CD4-positive, alpha-beta T cell treated with Interleukin-15 for 1 hour (primary cell): ENCODE data around the gene PAXX.
"Not testable (repeated sequence)": the region's sequence is repeated elsewhere in the genome, so short reads cannot be mapped to it uniquely, and the experiment has no call there.

ENCODE experiments used
- DNase-seq: peaks from one replicate; pipeline ENCODE4 v3.0.0-alpha.2; 2020

Gene PAXX

DNA sequence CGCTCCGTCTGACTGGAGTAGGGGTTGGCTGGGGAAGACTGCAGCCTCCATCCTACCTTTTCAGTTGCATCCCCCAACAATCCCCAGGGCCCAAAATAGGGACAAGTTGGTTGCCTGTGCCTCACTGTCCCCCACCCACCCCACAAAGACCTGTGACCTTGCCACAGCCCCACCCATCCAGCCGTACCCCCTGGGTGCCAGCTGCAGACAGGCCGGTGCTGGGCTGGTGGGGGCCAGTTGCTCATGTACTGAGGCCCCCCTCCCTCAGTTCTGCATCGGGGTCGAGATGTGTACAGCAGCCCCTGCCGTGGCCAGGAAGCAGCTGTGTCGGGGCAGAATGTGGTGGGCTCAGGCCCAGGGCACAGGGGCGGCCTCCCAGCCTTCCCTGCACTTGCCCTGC lies 9.1 kb upstream of the PAXX start:
- no peak for DNase-seq

DNA sequence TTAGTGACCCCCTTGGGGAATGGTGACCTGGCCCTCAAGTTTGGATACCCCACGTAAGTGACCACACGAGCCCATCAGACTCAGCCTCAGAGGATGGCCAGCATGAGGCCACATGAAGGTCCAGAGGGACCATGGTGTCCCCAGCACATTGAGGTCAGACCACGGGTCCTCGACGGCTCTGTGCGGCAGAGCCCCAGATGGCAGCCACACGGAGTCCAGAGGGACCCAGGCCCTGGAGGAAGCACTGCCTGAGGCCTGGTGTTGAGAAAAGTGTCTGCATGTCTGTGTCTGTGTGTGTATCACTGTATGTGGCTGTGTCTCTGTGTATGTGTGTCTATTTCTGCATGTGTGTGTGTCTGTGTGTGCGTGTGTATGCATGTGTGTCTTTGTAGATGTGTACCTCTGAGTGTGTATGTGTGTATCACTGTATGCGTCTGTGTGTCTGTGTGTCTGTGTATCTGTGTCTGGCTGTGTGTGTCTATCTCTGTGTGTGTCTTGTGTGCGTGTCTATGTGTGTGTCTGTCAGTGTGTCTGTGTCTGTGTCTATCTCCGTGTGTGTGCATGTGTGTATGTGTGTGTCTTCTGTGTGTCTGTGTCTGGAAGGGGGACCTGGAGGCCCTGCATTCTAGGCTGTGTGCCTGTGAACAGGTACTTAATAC lies 8.4 kb upstream of the PAXX start:
- no peak for DNase-seq

DNA sequence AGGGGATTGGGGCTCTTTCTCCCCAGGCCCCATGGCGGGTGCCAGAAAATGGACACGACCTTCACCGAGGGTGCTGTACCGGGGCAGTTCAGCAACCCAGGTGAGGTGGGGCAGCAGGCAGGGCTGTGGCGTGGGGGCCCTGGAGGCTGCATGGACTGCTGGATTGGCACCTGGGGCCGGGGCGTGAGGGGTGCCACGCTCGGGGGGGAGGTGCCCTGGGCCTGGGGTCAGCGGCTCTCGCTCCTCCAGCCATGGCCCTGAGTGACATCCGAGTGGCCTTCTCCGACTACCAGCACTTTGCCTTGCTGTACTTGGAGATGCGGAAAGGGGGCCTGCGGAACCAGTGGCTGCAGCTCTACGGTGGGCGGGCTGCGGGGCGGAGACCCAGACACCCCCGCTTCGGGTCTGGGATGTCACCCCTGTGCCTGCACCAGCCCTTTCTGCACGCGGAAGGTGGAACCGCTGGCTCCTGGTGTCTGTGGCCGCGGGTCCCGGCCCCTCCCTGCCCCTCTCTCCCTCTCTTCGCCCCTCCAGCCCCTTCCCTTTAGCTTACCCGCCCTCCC lies 7.7 kb upstream of the PAXX start:
- no peak for DNase-seq

DNA sequence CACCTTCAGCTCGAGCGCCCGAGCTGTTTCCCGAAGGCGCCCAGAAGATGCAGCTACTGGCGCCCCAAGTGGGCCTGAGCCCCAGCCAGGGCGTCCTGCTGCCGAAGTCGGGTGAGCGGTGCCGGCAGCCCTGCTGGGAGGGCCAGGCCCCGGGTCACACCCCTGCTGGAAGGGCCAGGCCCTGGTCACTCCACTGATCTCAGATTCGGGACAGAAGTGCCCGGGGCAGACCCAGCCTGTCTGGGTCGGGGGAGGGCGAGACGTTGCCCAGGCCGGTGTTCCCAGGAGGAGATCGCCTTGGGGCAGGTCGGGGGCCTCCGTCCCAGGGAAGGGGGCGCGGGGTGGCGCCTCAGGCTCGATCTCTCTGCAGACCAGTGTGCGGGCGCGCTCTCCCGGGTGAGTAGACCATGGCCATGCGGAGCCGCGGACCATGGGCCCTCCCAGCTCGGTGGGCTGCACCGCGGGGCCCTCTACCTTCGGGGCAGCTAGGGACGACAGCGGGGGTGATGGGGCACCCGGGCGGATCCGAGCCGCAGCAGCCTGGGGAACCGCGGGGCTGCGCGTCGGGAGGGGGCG lies 7.1 kb upstream of the PAXX start:
- DNase-seq: no peak

DNA sequence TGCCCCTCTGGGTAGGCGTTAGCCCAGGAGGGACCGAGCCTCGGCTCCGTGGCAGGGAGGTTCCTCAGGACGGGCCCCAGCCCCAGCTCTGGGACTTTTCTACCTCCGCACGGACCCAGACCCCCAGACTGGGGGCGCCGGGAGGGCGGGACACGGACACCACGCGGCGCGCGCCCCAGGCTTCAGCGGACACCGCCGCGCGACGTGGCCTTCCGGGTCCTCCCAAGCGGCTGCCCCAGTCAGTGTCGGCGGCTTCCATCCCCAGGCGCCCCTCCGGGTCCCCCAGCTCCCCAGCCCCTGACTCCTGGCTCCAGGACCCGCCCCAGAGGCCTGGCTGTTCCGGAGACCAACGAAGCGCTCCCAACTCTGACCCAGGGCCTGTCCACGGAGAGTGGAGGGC lies 6.4 kb upstream of the PAXX start:
- DNase-seq: no peak

DNA sequence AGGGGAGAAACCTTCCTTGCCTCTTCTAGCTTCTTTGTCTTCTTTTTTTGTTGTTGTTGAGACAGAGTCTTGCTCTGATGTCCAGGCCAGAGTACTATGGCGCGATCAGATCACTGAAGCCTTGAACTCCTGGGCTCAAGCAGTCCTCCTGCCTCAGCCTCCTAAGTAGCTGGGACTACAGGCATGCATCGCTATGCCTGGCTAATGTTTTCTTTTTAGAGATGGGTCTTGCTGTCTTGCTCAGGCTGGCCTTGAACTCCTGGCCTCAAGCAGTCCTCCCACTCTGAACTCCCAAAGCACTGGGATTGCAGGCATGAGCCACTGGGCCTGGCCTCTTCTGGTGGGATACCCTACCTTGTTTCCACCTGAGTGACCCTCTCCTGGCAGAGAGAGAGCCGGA lies 3.4 kb upstream of the PAXX start:
- no peak for DNase-seq

DNA sequence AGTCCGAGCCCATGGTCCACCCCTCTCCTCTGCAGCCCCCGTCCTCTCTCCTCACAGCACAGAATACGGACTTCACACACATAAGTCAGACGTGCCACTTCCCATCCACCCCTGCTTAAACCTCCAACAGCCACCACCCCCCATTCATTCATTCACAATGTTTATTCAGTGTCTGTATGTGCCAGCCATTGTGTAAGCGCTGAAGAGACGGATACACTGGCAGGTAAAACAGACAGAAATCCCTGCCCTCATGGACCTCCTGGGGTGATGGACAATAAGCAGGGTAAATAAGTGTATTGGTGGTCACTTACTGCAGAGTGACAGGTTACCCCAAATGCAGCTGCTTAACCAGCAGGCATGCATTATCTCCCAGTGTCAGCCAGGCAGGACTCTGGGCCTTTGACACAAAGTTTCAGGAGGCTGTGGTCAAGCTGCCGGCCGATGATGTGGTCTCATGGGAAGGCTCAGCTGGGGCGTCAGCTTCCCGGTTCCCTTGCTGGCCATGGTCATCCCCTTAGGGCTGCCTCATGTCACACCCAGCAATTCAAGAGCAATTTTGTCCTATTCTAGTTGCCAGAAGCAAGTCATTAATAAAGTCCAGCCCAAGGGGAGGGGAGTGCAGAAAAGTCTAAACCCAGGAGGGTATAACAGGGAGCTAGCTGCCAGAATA lies 1.8 kb upstream of the PAXX start:
- no peak for DNase-seq

DNA sequence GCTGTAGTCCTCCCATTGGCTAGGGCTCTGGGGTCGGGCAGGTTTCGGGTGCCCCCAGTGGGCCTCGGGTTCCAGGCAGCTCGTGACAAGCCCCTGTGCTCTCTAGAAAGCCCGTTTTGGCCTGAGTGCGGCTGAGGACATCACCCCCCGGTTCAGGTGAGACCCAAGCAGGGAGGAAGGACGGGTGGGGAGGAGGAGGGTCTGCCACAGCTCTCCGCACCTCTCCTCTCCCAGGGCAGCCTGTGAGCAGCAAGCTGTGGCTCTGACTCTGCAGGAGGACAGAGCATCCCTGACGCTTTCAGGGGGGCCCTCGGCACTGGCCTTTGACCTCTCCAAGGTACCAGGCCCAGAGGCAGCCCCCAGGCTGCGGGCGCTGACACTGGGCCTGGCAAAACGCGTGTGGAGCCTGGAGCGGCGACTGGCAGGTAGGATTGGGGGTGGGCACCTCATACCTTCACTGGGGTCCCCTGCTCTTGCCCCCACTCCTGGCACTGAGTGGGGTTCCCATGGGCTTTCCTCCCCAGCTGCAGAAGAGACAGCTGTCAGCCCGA lies 672 bp downstream of the PAXX start:
- no peak for DNase-seq

DNA sequence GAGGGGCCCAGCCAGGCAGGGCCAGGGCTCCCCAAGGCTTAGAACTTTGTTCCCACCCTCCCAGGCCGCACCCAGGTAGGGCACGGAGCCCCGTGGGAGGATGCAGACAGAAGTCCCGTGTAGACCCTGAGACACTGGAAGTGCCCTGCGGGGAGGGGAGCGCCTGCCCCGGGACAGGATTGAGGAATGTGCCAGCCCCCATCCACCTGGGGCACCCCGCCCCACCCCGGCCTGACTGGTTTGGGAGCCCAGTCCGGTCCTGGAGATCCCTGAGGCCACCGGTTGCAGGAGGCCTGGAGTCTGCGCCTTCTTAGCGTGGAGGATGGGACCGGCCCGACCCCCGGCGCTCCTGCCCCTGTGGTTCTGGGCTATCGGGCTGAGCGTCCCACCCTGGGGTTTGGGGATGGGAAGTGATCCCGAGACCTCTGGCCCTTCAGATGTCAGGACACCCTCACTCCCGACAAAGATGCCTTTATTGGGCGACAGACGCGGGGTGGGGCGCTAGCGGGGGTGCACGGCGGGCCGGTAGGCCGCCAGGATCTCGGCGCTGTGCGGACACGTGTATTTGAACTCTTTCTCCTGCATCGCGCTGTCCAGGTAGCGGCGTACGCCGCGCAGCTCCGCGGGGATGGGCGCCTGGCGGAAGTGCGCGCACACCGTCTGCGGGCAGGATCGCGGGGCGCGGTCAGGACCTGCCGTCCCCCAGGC lies 2.1 kb downstream of the PAXX start:
- DNase-seq: no peak

DNA sequence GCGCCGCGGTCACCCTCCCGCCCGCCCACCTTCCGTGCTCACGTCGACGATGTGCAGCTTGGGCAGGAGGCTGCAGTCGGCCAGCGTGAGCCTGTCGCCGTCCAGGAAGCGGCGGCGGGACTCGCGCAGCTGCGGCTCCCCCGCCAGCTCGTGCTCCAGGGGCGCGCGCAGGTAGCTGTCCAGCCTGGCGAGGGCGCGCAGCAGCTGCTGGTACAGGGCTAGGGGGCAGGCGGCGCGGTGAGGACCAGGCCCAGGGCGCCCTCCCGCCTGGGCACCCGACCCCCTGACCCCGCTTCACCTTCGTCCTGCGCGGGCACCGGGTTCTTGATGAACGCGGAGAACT lies 2.6 kb downstream of the PAXX start:
- DNase-seq: no peak

DNA sequence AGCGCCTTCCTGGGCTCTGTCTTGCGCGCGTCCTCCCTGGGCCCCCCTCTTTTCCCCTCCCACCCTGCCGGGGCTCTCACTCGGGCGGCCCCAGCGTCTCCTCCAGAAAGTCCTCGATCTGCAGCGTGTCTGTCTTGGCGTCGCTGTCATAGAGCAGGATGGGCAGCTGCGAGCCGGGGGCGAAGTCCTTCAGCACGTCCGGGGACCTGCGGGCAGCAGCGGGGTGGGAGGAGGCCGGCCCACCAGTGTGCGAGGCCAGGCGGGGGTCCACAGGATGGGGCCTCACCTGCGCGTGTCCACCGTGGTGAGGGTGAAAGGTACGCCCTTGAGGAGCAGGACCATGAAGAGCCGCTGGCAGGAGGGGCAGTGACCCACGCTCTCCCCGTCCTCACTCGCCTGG lies 3.1 kb downstream of the PAXX start:
- DNase-seq: no peak

DNA sequence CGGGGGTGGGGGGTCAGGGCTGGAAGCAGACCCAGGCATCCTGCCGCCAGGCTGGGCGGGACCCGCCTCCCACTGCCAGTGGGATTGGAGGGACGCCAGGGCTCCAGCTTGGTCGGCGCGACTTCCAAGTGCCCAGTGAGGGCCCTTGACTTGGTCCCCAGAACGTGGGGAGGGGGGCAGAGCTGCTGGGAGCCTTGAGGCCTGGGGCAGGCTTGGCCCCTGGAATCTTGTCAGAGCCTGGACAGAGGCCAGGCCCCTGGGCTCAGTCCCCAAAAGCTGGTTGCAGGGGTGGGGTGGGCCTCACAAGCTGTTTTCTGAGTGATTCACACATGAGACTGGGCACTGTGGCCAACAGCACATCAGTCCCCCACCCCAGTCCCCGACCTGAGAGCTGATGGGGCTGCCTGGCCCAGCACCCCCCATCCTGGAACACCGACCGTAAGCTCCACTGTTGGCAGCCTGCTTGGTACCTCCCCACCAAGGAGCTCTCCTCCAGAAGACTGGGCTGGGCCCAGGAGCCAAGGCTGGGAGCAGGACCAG lies 3.6 kb downstream of the PAXX start:
- no peak for DNase-seq

DNA sequence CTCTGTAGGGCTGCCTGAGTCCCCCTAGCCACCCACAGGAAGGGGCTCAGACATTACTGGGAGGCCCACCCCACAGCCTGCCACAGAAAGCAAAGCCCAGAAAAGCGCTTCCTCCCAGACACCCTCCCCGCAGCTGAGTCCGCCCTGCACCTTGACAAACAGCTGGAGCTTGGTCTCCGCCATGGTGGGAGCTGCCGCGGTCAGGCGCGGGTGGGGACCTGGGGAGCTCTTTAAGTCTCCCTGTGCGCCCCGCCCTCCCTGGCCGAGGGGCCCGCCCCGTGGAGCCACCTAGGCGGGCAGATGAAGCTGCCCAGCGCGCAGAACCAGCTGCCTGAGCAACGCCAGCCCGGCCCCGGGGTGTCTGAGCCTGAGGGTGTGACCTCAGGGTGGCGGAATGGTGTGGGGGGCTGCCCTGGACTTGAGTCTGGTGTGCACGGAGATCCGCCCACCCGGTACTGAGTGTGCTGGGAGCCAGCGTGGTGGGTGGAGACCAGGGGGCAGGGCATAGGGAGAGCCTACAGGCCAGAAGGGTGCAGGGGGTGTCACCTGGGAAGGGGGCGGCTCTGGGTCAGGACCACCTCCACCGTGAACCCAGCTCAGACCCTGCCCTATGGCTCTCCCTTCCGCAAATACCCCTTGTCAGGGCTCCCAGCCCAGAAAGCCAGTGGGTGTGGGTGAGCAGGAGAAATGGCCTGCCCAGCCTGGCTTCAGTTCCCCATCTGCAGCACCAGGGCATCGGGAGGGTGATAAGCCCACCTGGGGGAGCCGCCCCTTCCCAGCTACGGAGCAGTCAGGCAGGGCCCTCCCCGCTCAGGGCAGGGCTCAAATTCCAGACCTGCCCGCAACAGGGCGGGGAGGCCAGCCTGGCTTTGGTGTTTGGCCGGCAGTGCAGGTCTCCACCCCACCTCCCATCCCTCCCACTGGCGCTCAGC lies 4.4 kb downstream of the PAXX start, which contains the start of gene CLIC3:
Gene CLIC3, minus strand, starts transcription at position 208 of the 932 bp plus-strand sequence. Its CDS starts 25 bp downstream, at position 183.
- peak; percentile 64 for DNase-seq

DNA sequence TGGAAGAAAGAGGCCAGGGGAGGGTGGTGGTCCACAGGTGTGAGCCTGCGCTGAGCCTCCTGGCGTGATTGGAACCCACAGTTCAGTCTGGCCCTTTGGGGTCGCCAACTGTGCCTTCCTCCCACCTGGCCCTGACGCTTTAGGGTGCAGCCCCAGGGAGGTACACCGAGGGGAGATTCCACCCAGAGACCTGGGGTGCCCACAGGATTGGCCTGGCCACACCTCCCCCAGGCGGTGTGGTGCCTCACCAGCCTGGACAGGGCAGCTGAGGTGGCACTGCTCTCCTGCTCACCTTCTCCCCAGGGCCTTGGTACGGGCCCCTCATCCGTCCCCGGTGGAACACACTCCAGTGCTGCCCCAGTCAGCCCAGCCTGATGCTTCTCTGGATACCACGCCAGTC lies 5.1 kb downstream of the PAXX start:
- DNase-seq: no peak

DNA sequence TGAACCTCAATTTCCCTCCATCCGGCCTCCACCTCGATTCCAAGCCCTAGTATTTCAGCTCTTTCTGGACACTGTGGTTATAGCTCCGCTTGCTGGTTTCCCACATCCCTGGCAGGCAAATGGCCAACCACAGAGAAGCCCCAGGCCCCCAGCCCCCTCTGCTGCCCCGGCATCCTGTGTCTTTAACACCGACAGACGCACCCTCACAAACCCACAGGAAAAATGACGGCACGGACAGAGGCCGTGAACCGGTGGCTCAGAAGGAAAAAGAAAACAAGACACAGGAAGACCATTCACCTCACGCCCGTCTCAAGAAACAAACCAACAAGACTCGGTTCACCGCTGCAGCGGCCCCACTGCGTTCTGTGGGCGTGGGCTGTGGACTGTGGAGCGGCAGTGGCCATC lies 5.6 kb downstream of the PAXX start:
- DNase-seq: peak; percentile 54

DNA sequence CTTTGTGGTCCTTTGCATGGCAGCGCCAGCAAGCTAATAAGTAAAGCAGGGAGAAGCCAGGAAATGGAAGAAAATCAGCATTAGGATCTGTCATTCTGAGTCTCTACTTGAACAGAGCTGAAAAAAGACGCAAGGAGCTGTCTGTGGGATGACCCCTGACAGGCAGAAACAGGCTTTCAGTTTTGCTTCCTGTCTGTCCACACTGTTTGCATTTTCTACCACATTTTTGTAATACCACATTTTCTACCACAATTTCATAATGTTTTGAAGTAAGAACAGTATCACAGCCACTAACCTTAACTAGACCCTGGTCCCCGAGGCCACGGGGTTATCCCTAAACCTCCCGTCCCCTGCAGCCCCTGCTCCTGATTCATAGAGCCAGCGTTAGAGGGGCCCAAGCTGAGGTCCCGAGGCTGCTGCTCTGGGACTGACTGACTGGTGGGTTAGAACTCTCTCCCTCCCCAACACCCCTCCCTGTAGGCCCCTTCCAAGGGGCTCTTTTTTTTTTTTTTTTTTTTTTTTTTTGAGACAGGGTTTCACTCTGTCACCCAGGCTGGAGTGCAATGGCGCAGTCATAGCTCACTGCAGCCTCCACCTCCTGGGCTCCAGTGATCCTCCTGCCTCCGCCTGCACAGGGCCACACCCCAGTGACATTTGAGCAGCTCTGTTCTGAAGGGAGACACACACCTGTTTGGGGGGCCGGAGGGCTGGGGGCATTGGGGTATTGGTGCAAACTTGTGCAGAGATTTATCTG lies 8.1 kb downstream of the PAXX start:
- no peak for DNase-seq

DNA sequence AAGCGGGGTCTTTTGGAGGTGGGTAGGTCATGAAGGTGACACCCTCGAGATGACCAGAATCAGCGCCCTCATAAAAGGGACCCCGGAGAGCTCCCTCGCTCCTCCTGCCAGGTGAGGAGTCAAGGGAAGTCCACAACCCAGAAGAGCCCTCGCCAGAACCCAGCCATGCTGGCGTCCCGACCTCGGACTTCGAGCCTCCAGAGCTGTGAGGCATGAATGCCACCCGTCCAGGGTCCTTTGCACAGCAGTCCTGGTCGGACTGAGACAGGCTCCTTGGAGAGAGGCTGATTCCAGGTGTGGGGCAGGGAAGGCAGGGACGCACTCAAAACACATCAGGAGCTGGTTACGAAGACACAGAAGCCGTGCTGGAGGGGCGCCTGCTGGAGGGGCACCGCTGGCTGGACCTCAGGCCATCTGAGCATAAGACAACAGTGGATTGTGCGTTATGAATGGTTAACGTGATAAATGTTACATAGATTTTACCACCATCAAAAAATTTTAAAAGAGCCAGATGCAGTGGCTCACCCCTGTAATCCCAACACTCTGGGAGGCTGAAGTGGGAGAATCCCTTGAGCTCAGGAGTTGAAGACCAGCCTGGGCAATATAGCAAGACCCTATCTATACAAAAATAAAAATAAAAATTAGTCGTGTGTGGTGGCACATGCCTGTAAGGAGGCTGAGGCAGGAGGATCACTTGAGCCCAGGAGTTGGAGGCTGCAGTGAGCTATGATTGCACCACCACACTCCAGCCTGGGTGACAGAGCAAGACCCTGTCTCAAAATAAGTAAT lies 9.8 kb downstream of the PAXX start:
- no peak for DNase-seq

DNA sequence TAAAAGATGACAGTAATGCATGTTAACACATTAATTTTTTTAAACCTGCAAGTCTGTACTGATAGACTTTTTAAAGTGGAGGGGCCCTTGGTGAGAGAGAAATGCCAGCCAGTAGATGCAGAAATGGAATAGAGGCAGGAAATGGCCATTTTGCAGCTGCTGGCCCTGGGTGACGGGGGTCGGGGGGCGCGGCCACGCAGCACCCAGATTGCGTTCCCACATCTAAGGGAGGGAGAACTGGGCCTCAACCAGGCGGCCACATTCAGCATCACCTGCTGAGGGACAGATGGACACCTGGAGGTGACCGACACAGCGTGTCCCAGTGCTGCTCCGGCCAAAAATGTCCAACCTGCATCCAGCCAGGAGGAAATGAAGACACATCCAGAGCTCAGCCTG lies 10.4 kb downstream of the PAXX start:
- no peak for DNase-seq

DNA sequence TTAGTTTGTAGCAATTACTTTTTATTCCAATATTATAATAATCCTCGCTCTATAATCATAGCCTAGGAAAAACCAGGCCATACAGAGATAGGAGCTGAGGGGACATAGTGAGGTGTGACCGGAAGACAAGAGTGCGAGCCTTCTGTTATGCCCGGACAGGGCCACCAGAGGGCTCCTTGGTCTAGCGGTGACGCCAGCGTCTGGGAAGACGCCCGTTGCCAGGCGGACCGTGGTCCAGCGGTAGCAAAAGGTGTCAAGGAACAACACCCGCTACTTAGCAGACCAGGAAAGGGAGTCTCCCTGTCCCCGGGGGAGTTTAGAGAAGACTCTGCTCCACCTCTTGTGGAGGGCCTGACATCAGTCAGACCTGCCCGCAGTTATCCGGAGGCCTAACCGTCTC lies 12.1 kb downstream of the PAXX start:
- not testable (repeated sequence) for DNase-seq
